Activated CD8-positive, alpha-beta T cell treated with anti-CD3 and anti-CD28 coated beads for 36 hours (primary cell): ENCODE results near the gene PRR18. TPM values are rescaled to one million over a fixed set of nuclear protein-coding genes. Genes with fewer than 3 reads are reported as not detected.

Experiments
- ATAC-seq: fragments of 200-7000 bp; cut with Tn5 transposase; one replicate; pipeline ENCODE4 v1.10.0; 2021; ENCODE audit warnings: mild to moderate bottlenecking, moderate library complexity
- CTCF ChIA-PET: fragments of 350-600 bp; sonication (Branson Sonifier 250); formaldehyde crosslinking; loops from one replicate; lab custom pipeline; 2021; ENCODE audit warnings: antibody characterized with exemption; lab: Charles Lee
- POLR2A ChIA-PET: fragments of 350-600 bp; sonication (Branson Sonifier 250); formaldehyde crosslinking; loops from one replicate; lab custom pipeline; 2021; ENCODE audit warnings: antibody characterized with exemption; lab: Charles Lee
- DNase-seq: peaks from one replicate; pipeline ENCODE4 v3.0.0-alpha.2; 2020
- H3K27ac Mint-ChIP-seq: one replicate; pipeline ENCODE4 v1.8.0; 2021; ENCODE audit warnings: mild to moderate bottlenecking, mixed read lengths
- H3K27me3 Mint-ChIP-seq: one replicate; pipeline ENCODE4 v1.8.0; 2021; ENCODE audit warnings: mixed read lengths
- H3K36me3 Mint-ChIP-seq: one replicate; pipeline ENCODE4 v1.8.0; 2021; ENCODE audit warnings: low read depth, mixed read lengths
- H3K4me1 Mint-ChIP-seq: one replicate; pipeline ENCODE4 v1.8.0; 2021; ENCODE audit warnings: low read depth, mixed read lengths
- H3K4me3 Mint-ChIP-seq: one replicate; pipeline ENCODE4 v1.8.0; 2021; ENCODE audit warnings: mild to moderate bottlenecking, moderate library complexity, mixed read lengths
- H3K9me3 Mint-ChIP-seq: one replicate; pipeline ENCODE4 v1.8.0; 2021; ENCODE audit warnings: mixed read lengths
- CTCF ChIP-seq: fragments of 200-600 bp; IDR thresholded peaks from one replicate; pipeline ENCODE4 v1.8.0; 2022; ENCODE audit warnings: antibody characterized with exemption, mild to moderate bottlenecking
- intact Hi-C: fragments of 100-400 bp; cut with micrococcal nuclease; formaldehyde crosslinking; loops from one replicate; pipeline ENCODE4 v1.10.0; 2022
- total RNA-seq, 2 experiments: library from RNA; stranded (reverse); gene quantifications; one replicate each; pipeline ENCODE4 v1.2.3, GENCODE V29; 2021

Gene PRR18
- total RNA-seq, 2 experiments from 2014 or later: 0.23 to 0.27 TPM

- ATAC-seq (no peak), DNase-seq (no peak)
- Mint-ChIP-seq H3K27me3 (no peaks in the 10 kb centered on the region), H3K9me3 (no peaks in the 10 kb centered on the region), H3K4me3 (no peak overlapping the region), H3K36me3 (peaks cover 19% of the 10 kb centered on the region), H3K4me1 (peaks cover under 1% of the 10 kb centered on the region), H3K27ac (no peak overlapping the region)
- ChIA-PET POLR2A (interaction anchor here (1.2 kb wide), 1 partner anchor 29 kb away, joined by 3 read pairs; no protein-coding TSS in a partner anchor), CTCF (interaction anchor here (1.4 to 2.9 kb wide), 3 partner anchors 12 to 75 kb away, joined by 3 to 16 read pairs (median 9); no protein-coding TSS in a partner anchor)
- TF ChIP-seq CTCF: no peak
- intact Hi-C loops: no loop called here
Measured at GRCh38 chr6:166325383-166326042, 17.3 kb upstream of the PRR18 start.

GRCh38 chr6:166323395-166323794 lies 15.2 kb upstream of the PRR18 start:
- TF ChIP-seq CTCF: no peak
- intact Hi-C loops: no loop called here
- ATAC-seq (no peak), DNase-seq (no peak)
- CTCF ChIA-PET: interaction anchor here (1.3 to 2.0 kb wide), 2 partner anchors 10 to 14 kb away, joined by 3 to 15 read pairs; no protein-coding TSS in a partner anchor
- POLR2A ChIA-PET: no interaction called here
- Mint-ChIP-seq H3K9me3 (no peaks in the 10 kb centered on the region), H3K27ac (no peak overlapping the region), H3K4me3 (no peak overlapping the region), H3K27me3 (no peaks in the 10 kb centered on the region), H3K36me3 (peaks cover 19% of the 10 kb centered on the region), H3K4me1 (no peaks in the 10 kb centered on the region)

GRCh38 chr6:166318649-166319600 lies 10.7 kb upstream of the PRR18 start:
- H3K9me3 Mint-ChIP-seq: no peaks in the 10 kb centered on the region
- ChIA-PET CTCF (interaction anchor here (0.8 to 2.1 kb wide), 4 partner anchors 62 to 85 kb away, joined by 3 to 8 read pairs (median 4); no protein-coding TSS in a partner anchor), POLR2A (no interaction called here)
- no peaks in the 10 kb centered on the region for H3K4me1 Mint-ChIP-seq
- no peak overlapping the region for H3K4me3 Mint-ChIP-seq
- H3K27ac Mint-ChIP-seq: no peak overlapping the region
- H3K27me3 Mint-ChIP-seq: no peaks in the 10 kb centered on the region
- ATAC-seq: no peak
- H3K36me3 Mint-ChIP-seq: peaks cover 4% of the 10 kb centered on the region
- no peak for TF ChIP-seq CTCF
- intact Hi-C loops: no loop called here
- no peak for DNase-seq

- H3K4me1 Mint-ChIP-seq: no peaks in the 10 kb centered on the region
- POLR2A ChIA-PET: no interaction called here
- intact Hi-C loops: no loop called here
- H3K36me3 Mint-ChIP-seq: peaks cover 2% of the 10 kb centered on the region
- no peaks in the 10 kb centered on the region for H3K27me3 Mint-ChIP-seq
- no peak for ATAC-seq
- CTCF ChIA-PET: interaction anchor here (0.8 to 2.1 kb wide), 3 partner anchors 63 to 75 kb away, joined by 3 to 8 read pairs (median 4); no protein-coding TSS in a partner anchor
- H3K27ac Mint-ChIP-seq: no peak overlapping the region
- DNase-seq: no peak
- H3K9me3 Mint-ChIP-seq: no peaks in the 10 kb centered on the region
- TF ChIP-seq CTCF: no peak
- no peak overlapping the region for H3K4me3 Mint-ChIP-seq
Measured at GRCh38 chr6:166318227-166318626, 10.0 kb upstream of the PRR18 start.
